Osteocyte (in vitro differentiated cells): ENCODE results near the gene FGF5. TPM values are rescaled to one million over a fixed set of nuclear protein-coding genes. Genes with fewer than 3 reads are reported as not detected.
"Not testable (repeated sequence)": the region's sequence is repeated elsewhere in the genome, so short reads cannot be mapped to it uniquely, and the experiment has no call there.

Experiments used
- DNase-seq: peaks from one replicate; pipeline ENCODE4 v3.0.0; 2021; ENCODE audit warnings: mixed read lengths; ENCODE audit not compliant: unreplicated experiment; ENCODE audit errors: extremely low spot score
- H3K27ac Mint-ChIP-seq: one replicate; pipeline ENCODE4 v1.8.0; 2021; ENCODE audit warnings: mild to moderate bottlenecking, mixed read lengths; ENCODE audit not compliant: unreplicated experiment
- H3K27me3 Mint-ChIP-seq: one replicate; pipeline ENCODE4 v1.8.0; 2021; ENCODE audit warnings: mixed read lengths; ENCODE audit not compliant: unreplicated experiment
- H3K36me3 Mint-ChIP-seq: one replicate; pipeline ENCODE4 v1.8.0; 2021; ENCODE audit warnings: mixed read lengths; ENCODE audit not compliant: unreplicated experiment
- H3K4me1 Mint-ChIP-seq: one replicate; pipeline ENCODE4 v1.8.0; 2021; ENCODE audit warnings: mixed read lengths; ENCODE audit not compliant: unreplicated experiment
- H3K4me3 Mint-ChIP-seq: one replicate; pipeline ENCODE4 v1.8.0; 2021; ENCODE audit warnings: mild to moderate bottlenecking, moderate library complexity, mixed read lengths; ENCODE audit not compliant: unreplicated experiment
- H3K9me3 Mint-ChIP-seq: one replicate; pipeline ENCODE4 v1.8.0; 2021; ENCODE audit warnings: mixed read lengths; ENCODE audit not compliant: unreplicated experiment
- CTCF ChIP-seq: fragments of 200-600 bp; sonication (generic); IDR thresholded peaks from 2 replicates; pipeline ENCODE4 v1.5.0; 2021; ENCODE audit warnings: antibody characterized with exemption, mild to moderate bottlenecking, moderate library complexity
- total RNA-seq: library from RNA; stranded (reverse); gene quantifications from 2 replicates; pipeline ENCODE4 v1.2.1, GENCODE V29; 2021

The FGF5 gene
- total RNA-seq, 1 donor from 2014 or later, result 8.2 TPM

- H3K4me3 Mint-ChIP-seq, result no peak overlapping the region
- no peaks in the 10 kb centered on the region for H3K27me3 Mint-ChIP-seq
- DNase-seq, result no peak
- H3K4me1 Mint-ChIP-seq, result peaks cover 12% of the 10 kb centered on the region
- no peaks in the 10 kb centered on the region for H3K9me3 Mint-ChIP-seq
- no peaks in the 10 kb centered on the region for H3K36me3 Mint-ChIP-seq
- no peak for TF ChIP-seq CTCF
- no peak overlapping the region for H3K27ac Mint-ChIP-seq
Observed at GRCh38 chr4:80240976-80241375, 25.5 kb upstream of the FGF5 start.

GRCh38 chr4:80243274-80244018, 23.0 kb upstream of the FGF5 start:
- TF ChIP-seq CTCF, result no peak
- H3K9me3 Mint-ChIP-seq, result no peaks in the 10 kb centered on the region
- H3K27ac Mint-ChIP-seq, result no peak overlapping the region
- no peaks in the 10 kb centered on the region for H3K4me1 Mint-ChIP-seq
- no peaks in the 10 kb centered on the region for H3K36me3 Mint-ChIP-seq
- DNase-seq, result no peak
- H3K27me3 Mint-ChIP-seq, result no peaks in the 10 kb centered on the region
- H3K4me3 Mint-ChIP-seq, result no peak overlapping the region

- not testable (repeated sequence) for H3K27ac Mint-ChIP-seq, H3K36me3 Mint-ChIP-seq, H3K27me3 Mint-ChIP-seq, H3K4me3 Mint-ChIP-seq, DNase-seq, H3K9me3 Mint-ChIP-seq, H3K4me1 Mint-ChIP-seq
Observed at GRCh38 chr4:80247484-80247883, 19.0 kb upstream of the FGF5 start.

- DNase-seq, result no peak
- Mint-ChIP-seq H3K4me3 (no peak overlapping the region), H3K36me3 (no peaks in the 10 kb centered on the region), H3K4me1 (peaks cover 4% of the 10 kb centered on the region), H3K27me3 (no peaks in the 10 kb centered on the region), H3K27ac (no peak overlapping the region), H3K9me3 (no peaks in the 10 kb centered on the region)
- no peak for TF ChIP-seq CTCF
Observed at GRCh38 chr4:80249144-80249543, 17.3 kb upstream of the FGF5 start.

GRCh38 chr4:80252427-80252826, 14.0 kb upstream of the FGF5 start:
- DNase-seq, result no peak
- Mint-ChIP-seq H3K27me3 (no peaks in the 10 kb centered on the region), H3K4me1 (peaks cover 15% of the 10 kb centered on the region), H3K4me3 (no peak overlapping the region), H3K36me3 (no peaks in the 10 kb centered on the region), H3K9me3 (no peaks in the 10 kb centered on the region), H3K27ac (no peak overlapping the region)
- TF ChIP-seq CTCF, result no peak
